GM21576 (cell line): ENCODE measurements around the gene ST8SIA6.
"Not testable (repeated sequence)": the region's sequence is repeated elsewhere in the genome, so short reads cannot be mapped to it uniquely, and the experiment has no call there.

Source experiments
- ATAC-seq: cut with Tn5 transposase; IDR thresholded peaks from one replicate; pipeline ENCODE4 v1.9.1; 2021; ENCODE audit warnings: mild to moderate bottlenecking, moderate library complexity; ENCODE audit not compliant: unreplicated experiment

ST8SIA6 gene, protein sequence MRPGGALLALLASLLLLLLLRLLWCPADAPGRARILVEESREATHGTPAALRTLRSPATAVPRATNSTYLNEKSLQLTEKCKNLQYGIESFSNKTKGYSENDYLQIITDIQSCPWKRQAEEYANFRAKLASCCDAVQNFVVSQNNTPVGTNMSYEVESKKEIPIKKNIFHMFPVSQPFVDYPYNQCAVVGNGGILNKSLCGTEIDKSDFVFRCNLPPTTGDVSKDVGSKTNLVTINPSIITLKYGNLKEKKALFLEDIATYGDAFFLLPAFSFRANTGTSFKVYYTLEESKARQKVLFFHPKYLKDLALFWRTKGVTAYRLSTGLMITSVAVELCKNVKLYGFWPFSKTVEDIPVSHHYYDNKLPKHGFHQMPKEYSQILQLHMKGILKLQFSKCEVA

DNA sequence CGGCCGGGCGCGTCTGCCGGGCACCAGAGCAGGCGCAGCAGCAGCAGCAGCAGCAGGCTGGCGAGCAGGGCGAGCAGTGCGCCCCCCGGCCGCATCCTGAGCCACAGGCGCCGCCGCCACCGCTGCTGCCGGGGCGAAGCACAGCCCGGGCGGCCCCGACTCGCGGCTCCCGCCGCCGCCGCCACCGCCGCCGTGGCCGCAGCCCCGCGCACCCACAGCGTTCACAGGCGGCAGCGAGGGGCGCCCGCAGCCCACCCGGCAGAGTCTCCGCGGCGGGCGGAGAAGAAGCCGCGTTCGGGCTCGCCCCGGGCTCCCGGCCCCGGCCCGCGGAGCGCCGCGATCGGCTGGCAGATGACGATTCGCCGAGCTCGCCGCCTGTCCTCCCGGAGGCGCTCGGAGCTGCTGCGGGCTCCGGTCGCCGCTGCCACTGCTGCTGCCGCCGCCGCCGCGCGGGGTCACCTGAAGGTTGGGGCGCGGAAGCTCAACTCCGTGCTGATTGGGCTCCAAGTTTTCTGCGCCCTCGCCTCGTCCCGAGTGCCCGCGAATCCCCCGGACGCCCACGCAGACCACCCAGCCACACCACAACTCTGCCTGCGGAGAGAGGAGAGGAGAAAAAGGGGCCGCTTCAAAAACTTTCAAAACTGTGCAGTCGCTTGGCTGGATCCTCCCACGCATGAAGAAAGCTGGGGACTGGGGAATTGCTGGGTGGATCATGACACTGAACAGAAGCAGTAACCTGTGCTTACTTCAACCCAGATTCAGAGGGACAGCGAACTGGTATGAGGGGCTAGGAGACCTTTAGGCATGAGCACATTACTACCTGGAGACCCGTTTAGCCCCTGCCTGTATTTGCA is at the start of gene ST8SIA6:
ST8SIA6 (minus strand) TSS at position 435 of the 854 bp plus-strand sequence; CDS start at position 95, 340 bp downstream.
- peak; percentile 69 for ATAC-seq

DNA sequence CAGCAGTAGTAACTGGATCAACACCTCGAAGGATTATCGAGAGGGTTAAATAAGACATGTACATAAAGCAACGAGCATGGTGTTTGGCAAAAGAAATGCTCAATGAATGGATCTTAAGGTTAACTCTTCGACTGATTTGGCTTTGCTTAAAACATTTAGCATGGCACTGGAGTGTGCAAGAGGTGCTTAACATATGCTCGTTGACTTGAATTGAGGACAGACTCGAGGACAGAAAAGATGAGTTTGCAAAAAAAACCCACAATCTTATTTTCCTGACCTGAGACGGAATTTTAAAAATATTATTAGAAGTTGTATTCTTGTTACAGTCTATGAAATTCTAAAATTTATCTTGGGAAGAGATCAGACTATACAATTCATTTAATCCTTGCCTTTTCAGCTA is 49.4 kb upstream of the ST8SIA6 start:
- no peak for ATAC-seq

- ATAC-seq: no peak
These were observed 48.4 kb upstream of the ST8SIA6 start for GRCh38 chr10:17502814-17503213.

GRCh38 chr10:17499014-17499413 is 44.6 kb upstream of the ST8SIA6 start:
- not testable (repeated sequence) for ATAC-seq

GRCh38 chr10:17497446-17498030 is 43.1 kb upstream of the ST8SIA6 start:
- ATAC-seq: no peak

DNA sequence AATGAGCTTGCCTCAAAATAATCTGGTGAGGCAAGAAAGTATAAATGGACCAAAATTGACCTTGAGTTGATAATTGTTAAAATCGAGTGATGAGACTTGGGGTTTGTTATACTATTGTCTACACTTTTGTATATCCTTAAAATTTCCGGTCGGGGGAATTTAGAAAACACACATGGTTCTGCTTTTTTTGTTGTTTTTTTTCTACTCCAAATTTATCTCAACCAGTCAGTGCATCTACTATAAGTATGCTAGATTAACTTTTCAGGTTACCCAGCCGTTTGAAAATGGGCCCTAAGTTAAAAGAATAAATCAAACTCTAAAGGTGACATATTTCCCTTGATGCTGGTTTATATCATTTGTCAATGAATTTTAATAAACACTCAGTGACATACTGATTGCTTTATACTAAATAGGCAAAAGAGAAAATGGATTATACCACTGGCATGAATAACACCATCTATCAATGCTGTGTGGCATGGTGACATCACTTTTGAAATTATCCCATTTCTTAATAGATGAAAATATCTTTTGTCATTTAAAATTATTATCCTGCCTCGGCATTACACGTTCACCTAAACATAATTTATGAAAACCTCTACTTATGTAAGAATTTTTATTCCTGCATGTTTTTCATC is 40.3 kb upstream of the ST8SIA6 start:
- no peak for ATAC-seq

DNA sequence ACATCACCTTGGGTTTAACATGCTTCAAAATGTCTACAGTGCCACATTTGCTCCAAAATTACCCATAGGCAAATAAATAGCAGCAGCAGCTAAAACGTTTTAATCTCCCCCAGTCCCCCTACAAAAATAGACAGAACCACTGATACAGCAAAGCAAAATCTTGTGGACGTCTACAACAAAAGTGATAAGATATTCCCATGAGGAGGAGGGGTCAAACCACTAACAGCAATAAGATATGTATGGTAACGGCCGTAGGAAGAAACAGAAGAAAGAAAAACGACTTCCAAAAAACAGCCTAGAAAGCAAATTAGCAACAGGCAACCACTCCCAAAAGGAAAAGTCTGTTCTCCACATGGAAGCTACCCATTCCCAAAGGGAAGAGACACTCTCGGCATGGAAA is 34.5 kb upstream of the ST8SIA6 start:
- ATAC-seq: no peak

DNA sequence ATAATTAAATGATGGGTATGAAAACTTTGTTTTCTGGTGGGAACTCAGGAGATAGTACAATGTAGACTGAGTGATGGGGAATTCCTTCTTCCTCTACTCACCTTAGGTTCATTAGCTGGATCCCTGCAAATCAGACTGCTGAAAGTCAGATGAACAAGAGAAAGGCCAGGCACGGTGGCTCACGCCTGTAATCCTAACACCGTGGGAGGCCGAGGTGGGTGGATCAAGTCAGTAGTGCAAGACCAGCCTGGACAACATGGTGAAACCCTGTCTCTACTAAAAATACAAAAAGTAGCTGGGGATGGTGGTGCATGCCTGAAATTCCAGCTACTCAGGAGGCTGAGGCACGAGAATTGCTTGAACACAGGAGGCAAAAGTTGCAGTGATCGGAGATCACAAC is 28.7 kb upstream of the ST8SIA6 start:
- no peak for ATAC-seq

DNA sequence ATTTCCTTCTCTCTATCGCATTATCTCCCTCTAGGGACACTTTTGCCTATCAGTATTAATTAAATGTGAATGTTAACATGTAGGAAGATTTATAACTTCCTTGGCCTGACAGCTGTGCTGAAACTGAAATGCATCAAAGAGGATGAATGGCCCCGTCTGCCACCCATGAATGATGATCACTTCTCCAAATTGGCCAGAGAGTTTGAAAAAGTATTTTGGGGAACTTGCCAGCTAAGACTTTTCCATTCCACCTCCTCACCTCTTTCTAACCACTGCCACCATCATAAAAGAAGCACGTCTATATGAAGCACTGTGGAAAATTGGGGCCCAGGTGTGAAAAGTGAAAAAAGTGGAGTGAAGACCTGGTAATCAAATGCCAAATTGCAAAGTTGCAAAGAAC is 25.4 kb upstream of the ST8SIA6 start:
- no peak for ATAC-seq

GRCh38 chr10:17479015-17479615 is 24.7 kb upstream of the ST8SIA6 start:
- no peak for ATAC-seq

DNA sequence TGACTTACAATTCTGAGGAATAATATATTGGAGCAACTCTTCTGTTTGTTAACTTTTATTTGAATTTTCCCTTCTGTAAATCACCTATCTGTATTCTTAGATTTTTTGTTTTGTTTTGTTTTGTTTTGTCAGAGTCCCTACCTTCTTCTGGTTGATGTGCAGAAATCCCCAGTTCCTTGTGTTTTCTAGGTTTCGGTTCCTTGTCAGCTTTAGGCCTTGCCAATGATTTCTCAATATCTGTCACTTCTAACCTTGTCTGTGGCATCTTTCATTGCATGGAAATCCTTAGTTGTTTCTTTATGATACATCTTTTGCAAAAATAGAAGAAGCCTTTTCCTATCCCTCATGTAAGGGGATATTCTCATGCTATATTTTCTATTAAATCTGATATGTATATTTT is 21.7 kb upstream of the ST8SIA6 start:
- ATAC-seq: no peak

DNA sequence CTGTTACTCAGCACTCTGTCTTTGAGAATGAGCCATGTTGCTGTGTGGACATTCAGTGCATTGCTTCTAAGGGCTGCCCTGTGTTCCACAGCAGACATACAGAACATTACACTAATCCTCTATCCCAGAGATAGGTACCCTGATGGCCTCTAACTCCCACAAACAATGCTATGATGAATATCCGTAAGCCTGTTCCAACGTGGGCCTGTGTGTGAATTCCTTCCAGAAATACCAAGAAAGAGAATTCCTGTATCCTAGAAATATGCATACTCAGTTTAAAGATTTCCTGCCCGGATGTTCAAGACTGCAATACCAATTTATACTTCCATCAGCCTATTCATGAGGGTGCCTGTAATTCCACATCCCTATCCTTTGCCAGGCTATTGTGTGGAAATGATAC is 21.3 kb upstream of the ST8SIA6 start:
- no peak for ATAC-seq

DNA sequence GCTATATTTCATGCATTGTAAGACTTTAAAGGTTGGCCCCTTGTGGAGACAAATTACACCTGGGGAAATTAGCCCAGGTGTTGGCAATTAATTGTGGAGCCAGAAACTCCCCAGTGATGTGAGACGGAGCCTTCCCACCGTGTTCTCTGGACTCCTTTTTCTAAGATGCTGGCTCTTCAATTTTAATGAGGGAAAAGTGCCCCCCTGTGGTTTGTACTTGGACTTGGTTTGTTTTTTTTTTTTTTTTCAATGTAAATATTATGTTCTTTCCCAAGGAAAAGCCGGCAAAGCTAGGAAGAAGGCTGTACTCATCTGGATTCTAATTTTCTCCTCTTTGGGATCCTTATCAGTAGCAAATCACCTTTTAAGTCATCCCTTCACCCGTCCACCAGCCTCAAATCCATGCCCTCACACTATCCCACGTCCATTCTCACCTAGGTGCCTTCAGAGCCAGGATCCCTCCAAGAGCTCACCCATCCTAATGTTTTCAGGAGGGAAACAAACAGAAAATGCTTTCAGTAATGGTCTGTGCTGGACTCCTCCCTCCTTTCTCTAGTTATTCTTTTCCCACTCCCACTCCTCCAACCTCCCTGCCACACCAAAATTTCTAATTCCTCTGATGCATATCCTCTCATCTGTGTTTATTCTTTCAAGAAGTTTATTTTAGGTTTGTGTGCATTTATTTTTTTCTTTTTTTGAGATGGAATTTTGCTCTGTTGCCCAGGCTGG is 20.4 kb upstream of the ST8SIA6 start:
- no peak for ATAC-seq

DNA sequence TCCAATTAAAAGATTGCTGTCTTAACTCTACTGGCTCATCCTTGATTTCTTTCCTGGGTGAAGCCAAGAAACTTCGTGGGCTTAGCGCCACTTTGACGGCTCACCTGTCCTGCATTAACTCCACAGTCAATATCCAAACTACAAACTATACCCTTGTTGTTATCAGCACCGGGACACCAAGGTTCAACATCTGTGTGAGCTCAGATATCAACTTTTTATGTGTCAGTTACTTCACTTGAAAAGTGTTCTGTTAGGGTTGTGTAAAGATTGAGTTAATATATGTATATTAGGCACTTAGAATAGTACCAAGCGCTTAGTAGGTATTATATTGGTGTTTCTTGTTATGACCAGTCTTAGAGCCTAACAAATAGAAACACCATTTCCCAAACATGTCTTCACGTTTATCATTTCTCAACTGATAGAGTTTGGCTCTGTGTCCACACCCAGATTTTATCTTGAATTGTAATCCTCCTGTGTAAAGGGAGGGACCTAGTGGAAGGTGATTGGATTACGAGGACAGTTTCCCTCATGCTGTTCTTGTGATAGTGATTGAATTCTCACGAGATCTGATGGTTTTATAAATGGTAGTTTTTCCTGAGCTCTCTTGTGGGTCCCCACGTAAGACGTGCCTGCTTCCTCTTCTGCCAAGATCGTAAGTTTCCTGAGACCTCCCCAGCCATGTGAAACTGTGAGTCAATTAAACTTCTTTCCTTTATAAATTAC is 19.0 kb upstream of the ST8SIA6 start:
- no peak for ATAC-seq

DNA sequence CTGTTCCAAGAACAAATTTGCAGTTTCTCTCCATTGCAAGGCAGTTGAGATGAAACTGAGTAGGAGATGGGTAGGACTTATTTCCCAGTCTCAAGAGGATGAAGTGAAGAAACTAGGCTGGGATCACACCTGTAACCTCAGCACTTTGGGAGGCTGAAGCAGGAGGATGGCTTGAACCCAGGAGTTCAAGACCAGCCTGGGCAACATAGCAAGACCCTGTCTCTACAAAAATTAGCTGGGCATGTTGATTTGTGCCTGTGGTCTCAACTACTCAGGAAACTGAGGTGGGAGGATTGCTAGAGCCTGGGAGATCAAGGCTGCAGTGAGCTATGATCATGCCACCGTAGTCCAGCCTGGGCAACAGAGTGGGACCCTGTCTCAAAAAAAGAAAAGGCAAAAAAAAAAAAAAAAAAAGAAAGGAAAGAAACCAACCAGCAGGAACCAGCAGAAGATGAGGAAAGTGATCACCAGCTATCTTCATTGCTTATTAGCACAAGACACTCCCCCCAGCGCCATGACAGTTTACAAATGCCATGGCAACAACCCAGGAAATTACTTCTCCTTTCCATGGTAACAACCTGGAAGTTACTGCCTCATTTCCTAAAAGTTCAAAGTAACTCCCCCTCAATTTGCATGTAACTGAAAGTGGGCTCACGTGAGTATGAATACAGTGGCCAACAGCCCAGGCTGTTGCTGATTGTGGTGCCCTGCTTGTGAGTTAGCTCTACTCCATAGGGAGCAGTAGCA is 18.3 kb upstream of the ST8SIA6 start:
- ATAC-seq: no peak

DNA sequence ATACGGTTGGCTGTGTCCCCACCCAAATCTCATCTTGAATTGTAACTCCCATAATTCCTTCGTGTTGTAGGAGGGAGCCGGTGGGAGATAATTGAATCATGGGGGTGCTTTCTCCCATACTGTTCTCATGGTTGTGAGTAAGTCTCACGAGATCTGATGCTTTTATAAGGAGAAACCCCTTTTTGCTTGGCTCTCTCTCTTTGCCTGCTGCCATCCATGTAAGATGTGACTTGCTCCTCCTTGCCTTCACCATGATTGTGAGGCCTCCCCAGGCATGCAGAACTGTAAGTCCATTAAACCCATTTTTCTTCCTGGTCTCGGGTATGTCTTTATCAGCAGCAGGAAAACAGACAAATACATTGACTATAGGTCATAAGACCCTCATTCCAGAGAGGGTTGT is 15.9 kb upstream of the ST8SIA6 start:
- ATAC-seq: no peak

- ATAC-seq: no peak
These were observed 11.1 kb upstream of the ST8SIA6 start for GRCh38 chr10:17465328-17466125.

GRCh38 chr10:17464545-17464944 is 10.2 kb upstream of the ST8SIA6 start:
- ATAC-seq: no peak
